Progenitor cell of endocrine pancreas (in vitro differentiated cells): ENCODE measurements around the gene LEAP2. TPM values are rescaled to one million over a fixed set of nuclear protein-coding genes. Genes with fewer than 3 reads are reported as not detected.

Experiments used
- DNase-seq: peaks from one replicate; pipeline ENCODE4 v3.0.0; 2021; ENCODE audit warnings: low spot score; ENCODE audit not compliant: unreplicated experiment
- H3K27ac Mint-ChIP-seq: 2 replicates; pipeline ENCODE4 v1.8.0; 2021; ENCODE audit warnings: mild to moderate bottlenecking, moderate library complexity, mixed read lengths
- H3K27me3 Mint-ChIP-seq: 2 replicates; pipeline ENCODE4 v1.8.0; 2021; ENCODE audit warnings: mixed read lengths
- H3K36me3 Mint-ChIP-seq: 2 replicates; pipeline ENCODE4 v1.8.0; 2022; ENCODE audit warnings: mixed read lengths; ENCODE audit not compliant: insufficient read depth
- H3K4me1 Mint-ChIP-seq: 2 replicates; pipeline ENCODE4 v1.8.0; 2021; ENCODE audit warnings: low read depth, mixed read lengths
- H3K4me3 Mint-ChIP-seq: 2 replicates; pipeline ENCODE4 v1.8.0; 2021; ENCODE audit warnings: low read depth, mild to moderate bottlenecking, moderate library complexity, mixed read lengths
- H3K9me3 Mint-ChIP-seq: 2 replicates; pipeline ENCODE4 v1.8.0; 2021; ENCODE audit warnings: low read depth, mixed read lengths
- CTCF ChIP-seq: fragments of 200-600 bp; sonication (generic); IDR thresholded peaks from one replicate; pipeline ENCODE4 v1.5.0; 2021; ENCODE audit warnings: antibody characterized with exemption, mild to moderate bottlenecking; ENCODE audit not compliant: unreplicated experiment
- total RNA-seq: library from RNA; stranded (reverse); gene quantifications from 2 replicates; pipeline ENCODE4 v1.2.1, GENCODE V29; 2021

The LEAP2 gene
- total RNA-seq, 1 donor from 2014 or later = 1.7 TPM

- TF ChIP-seq CTCF = no peak
- H3K27me3 Mint-ChIP-seq = no peaks in the 10 kb centered on the region
- H3K4me1 Mint-ChIP-seq = peaks cover 4% of the 10 kb centered on the region
- H3K4me3 Mint-ChIP-seq = no peak overlapping the region
- H3K36me3 Mint-ChIP-seq = peaks cover 32% of the 10 kb centered on the region
- peak overlapping the region; percentile 18 for H3K27ac Mint-ChIP-seq
- H3K9me3 Mint-ChIP-seq = no peaks in the 10 kb centered on the region
- DNase-seq = no peak
Observed at GRCh38 chr5:132901036-132901435, 27.6 kb downstream of the LEAP2 start.

GRCh38 chr5:132901730-132902129 lies 28.3 kb downstream of the LEAP2 start:
- Mint-ChIP-seq H3K9me3 (no peaks in the 10 kb centered on the region), H3K36me3 (peaks cover 29% of the 10 kb centered on the region), H3K4me3 (no peak overlapping the region), H3K27ac (no peak overlapping the region), H3K27me3 (no peaks in the 10 kb centered on the region), H3K4me1 (peaks cover 4% of the 10 kb centered on the region)
- no peak for DNase-seq
- TF ChIP-seq CTCF = peak; percentile 18

- H3K9me3 Mint-ChIP-seq = no peaks in the 10 kb centered on the region
- TF ChIP-seq CTCF = peak; percentile 12
- DNase-seq = no peak
- H3K4me1 Mint-ChIP-seq = peaks cover 6% of the 10 kb centered on the region
- H3K27me3 Mint-ChIP-seq = no peaks in the 10 kb centered on the region
- no peak overlapping the region for H3K4me3 Mint-ChIP-seq
- H3K36me3 Mint-ChIP-seq = peaks cover 22% of the 10 kb centered on the region
- H3K27ac Mint-ChIP-seq = no peak overlapping the region
Observed at GRCh38 chr5:132905938-132906337, 32.5 kb downstream of the LEAP2 start.

- Mint-ChIP-seq H3K9me3 (no peaks in the 10 kb centered on the region), H3K4me3 (no peak overlapping the region), H3K36me3 (peaks cover 23% of the 10 kb centered on the region), H3K27ac (peak overlapping the region; percentile 50), H3K4me1 (peaks cover 4% of the 10 kb centered on the region), H3K27me3 (no peaks in the 10 kb centered on the region)
- no peak for DNase-seq
- no peak for TF ChIP-seq CTCF
Observed at GRCh38 chr5:132907161-132907560, 33.7 kb downstream of the LEAP2 start.

GRCh38 chr5:132909702-132910101 lies 36.2 kb downstream of the LEAP2 start:
- Mint-ChIP-seq H3K4me1 (peaks cover 4% of the 10 kb centered on the region), H3K27me3 (no peaks in the 10 kb centered on the region), H3K4me3 (no peak overlapping the region), H3K27ac (no peak overlapping the region), H3K36me3 (peaks cover 24% of the 10 kb centered on the region), H3K9me3 (no peaks in the 10 kb centered on the region)
- TF ChIP-seq CTCF = no peak
- no peak for DNase-seq
